A549 (cell line): ENCODE data around the gene DNAJB12. TPM values are rescaled to one million over a fixed set of nuclear protein-coding genes. Genes with fewer than 3 reads are reported as not detected.

Experiments
- ATAC-seq, 2 experiments: fragments of 200-7000 bp in 1 of 2; fragments of >200 bp in 1 of 2; cut with Nextera tagmentation in 1 of 2; cut with Tn5 transposase in 1 of 2; 3 replicates each; pipeline versions ENCODE4 v1.8.0 to v1.9.1; 2018 to 2020; ENCODE audit warnings: mild to moderate bottlenecking in 1 of 2, moderate library complexity in 1 of 2
- CTCF ChIA-PET: fragments of 300-600 bp; sonication (Branson Sonifier 250); formaldehyde crosslinking; extraction: SDS; loops from one replicate; lab custom pipeline; 2021; ENCODE audit warnings: antibody characterized with exemption, inconsistent platforms; lab: Yijun Ruan, JAX
- POLR2A ChIA-PET: fragments of 350-600 bp; formaldehyde crosslinking; extraction: SDS; loops from one replicate; lab custom pipeline; 2021; ENCODE audit warnings: antibody characterized with exemption, inconsistent platforms; lab: Yijun Ruan, JAX
- DNase-seq, 2 experiments: peaks; one replicate each; pipeline versions ENCODE4 v3.0.0 to v3.0.0-alpha.2; 2011 to 2016; ENCODE audit warnings: low read depth in 1 of 2, low spot score in 1 of 2
- FAIRE-seq: peaks from 2 replicates; lab custom pipeline; 2011; peaks lifted over from hg19 to GRCh38; lab: Jason Lieb, UNC
- H3K27ac ChIP-seq, 2 experiments: fragments of >200 bp; sonication (Bioruptor Twin); formaldehyde crosslinking; 3 replicates each; pipeline ENCODE4 v1.5.1; 2016 to 2017
- H3K4me1 ChIP-seq: fragments of >200 bp; sonication (Bioruptor Twin); formaldehyde crosslinking; 3 replicates; pipeline ENCODE4 v1.6.1; 2016
- H3K4me2 ChIP-seq: fragments of >200 bp; sonication (Bioruptor Twin); formaldehyde crosslinking; 3 replicates; pipeline ENCODE4 v1.6.1; 2016
- H3K4me3 ChIP-seq: fragments of >200 bp; sonication (Bioruptor Twin); formaldehyde crosslinking; 3 replicates; pipeline ENCODE4 v1.5.1; 2016
- H3K9me3 ChIP-seq: fragments of >200 bp; sonication (Bioruptor Twin); formaldehyde crosslinking; 3 replicates; pipeline ENCODE4 v1.6.1; 2016
- CBX8 ChIP-seq: fragments of 200-600 bp; sonication (generic); IDR thresholded peaks from 2 replicates; pipeline ENCODE4 v1.6.1; 2016
- CHD4 ChIP-seq: fragments of 200-600 bp; sonication (generic); IDR thresholded peaks from 2 replicates; pipeline ENCODE4 v1.6.1; 2016; ENCODE audit warnings: antibody characterized with exemption, mild to moderate bottlenecking, borderline replicate concordance
- EHMT2 ChIP-seq: fragments of 200-600 bp; sonication (generic); IDR thresholded peaks from 2 replicates; pipeline ENCODE4 v1.6.1; 2016; ENCODE audit warnings: antibody characterized with exemption, low read depth, mild to moderate bottlenecking, moderate library complexity
- FOXS1 ChIP-seq: fragments of 250-450 bp; sonication (Bioruptor Pico); IDR thresholded peaks from 2 replicates; pipeline ENCODE4 v1.5.0; 2020; ENCODE audit warnings: mild to moderate bottlenecking, moderate library complexity
- GATA3 ChIP-seq: IDR thresholded peaks from 2 replicates; pipeline ENCODE4 v1.6.1; 2012; ENCODE audit warnings: borderline replicate concordance
- HEYL ChIP-seq: fragments of 250-450 bp; sonication (Bioruptor Pico); IDR thresholded peaks from 2 replicates; pipeline ENCODE4 v1.8.0; 2021; ENCODE audit warnings: mild to moderate bottlenecking, moderate library complexity
- HOXB13 ChIP-seq: fragments of 250-450 bp; sonication (Bioruptor Pico); IDR thresholded peaks from 2 replicates; pipeline ENCODE4 v1.5.0; 2020; ENCODE audit warnings: low read depth, mild to moderate bottlenecking, moderate library complexity
- HOXB5 ChIP-seq: fragments of 250-450 bp; sonication (Bioruptor Pico); IDR thresholded peaks from 2 replicates; pipeline ENCODE4 v1.5.0; 2020; ENCODE audit warnings: mild to moderate bottlenecking, moderate library complexity
- JUN ChIP-seq, 2 experiments: fragments of >200 bp; sonication (Bioruptor Twin); formaldehyde crosslinking; IDR thresholded peaks; 2 replicates in 1 of 2; 3 replicates in 1 of 2; pipeline ENCODE4 v1.6.1; 2016 to 2017
- JUNB ChIP-seq: fragments of >200 bp; sonication (Bioruptor Twin); formaldehyde crosslinking; IDR thresholded peaks from 2 replicates; pipeline ENCODE4 v1.6.1; 2016
- KDM1A ChIP-seq: fragments of 200-600 bp; sonication (generic); IDR thresholded peaks from 2 replicates; pipeline ENCODE4 v1.6.1; 2016; ENCODE audit warnings: low read depth, mild to moderate bottlenecking
- NFE2L2 ChIP-seq: fragments of 150-350 bp; conservative IDR thresholded peaks from 2 replicates; pipeline ENCODE4 v1.6.1; 2014; ENCODE audit warnings: low read length
- PHF8 ChIP-seq: fragments of 200-600 bp; sonication (generic); IDR thresholded peaks from 2 replicates; pipeline ENCODE4 v1.6.1; 2016; ENCODE audit warnings: low read depth, mild to moderate bottlenecking, antibody characterized with exemption, moderate library complexity, borderline replicate concordance
- POLR2A ChIP-seq: IDR thresholded peaks from 2 replicates; pipeline ENCODE4 v1.6.1; 2012; ENCODE audit warnings: mild to moderate bottlenecking, low read length
- TFCP2L1 ChIP-seq: fragments of 250-450 bp; sonication (Bioruptor Pico); IDR thresholded peaks from 2 replicates; pipeline ENCODE4 v1.5.0; 2021; ENCODE audit warnings: mild to moderate bottlenecking
- ZFP36 ChIP-seq: fragments of 450-650 bp; IDR thresholded peaks from 2 replicates; pipeline ENCODE4 v1.6.1; 2014; ENCODE audit warnings: borderline replicate concordance; ENCODE audit not compliant: partially characterized antibody
- ZSCAN20 ChIP-seq: fragments of 250-450 bp; sonication (Bioruptor Pico); IDR thresholded peaks from 2 replicates; pipeline ENCODE4 v1.8.0; 2022; ENCODE audit warnings: mild to moderate bottlenecking, moderate library complexity
- WGBS: methylation state at CpG from one replicate; pipeline ENCODE4 v1.1.6; 2017; ENCODE audit errors: missing lambda C conversion rate; 5-methylcytosine and 5-hydroxymethylcytosine counted together
- polyA plus RNA-seq, 4 experiments: library from polyadenylated mRNA; depleted of rRNA in 3 of 4; stranded (reverse); fragments of >200 nt; fragmentation: RNase III in 1 of 4; extraction: RNeasy Plus Mini Kit Qiagen cat#74134 plus additional on column Dnase treatment in 1 of 4; gene quantifications; 2 replicates in 3 of 4; 3 replicates in 1 of 4; pipeline ENCODE4 v1.2.3, GENCODE V29; 2011 to 2017
- TF ChIP-seq, protein P1 (sequence below): IDR thresholded peaks from 2 replicates; pipeline ENCODE4 v1.6.1; 2012
- TF ChIP-seq, protein P2 (sequence below): fragments of 250-450 bp; sonication (Bioruptor Pico); IDR thresholded peaks from 2 replicates; pipeline ENCODE4 v1.5.0; 2020; ENCODE audit warnings: low read depth, mild to moderate bottlenecking, moderate library complexity
- TF ChIP-seq, protein P3 (sequence below): IDR thresholded peaks from 2 replicates; pipeline ENCODE4 v1.6.1; 2012; ENCODE audit warnings: low read depth, borderline replicate concordance
- TF ChIP-seq, protein P4 (sequence below): fragments of 450-650 bp; IDR thresholded peaks from 2 replicates; pipeline ENCODE4 v1.6.1; 2014; ENCODE audit warnings: antibody characterized with exemption

DNAJB12 gene
- polyA plus RNA-seq, 2 of the 4 experiments (the other 2 are of a cell fraction): 21.5 to 26.7 TPM

DNA sequence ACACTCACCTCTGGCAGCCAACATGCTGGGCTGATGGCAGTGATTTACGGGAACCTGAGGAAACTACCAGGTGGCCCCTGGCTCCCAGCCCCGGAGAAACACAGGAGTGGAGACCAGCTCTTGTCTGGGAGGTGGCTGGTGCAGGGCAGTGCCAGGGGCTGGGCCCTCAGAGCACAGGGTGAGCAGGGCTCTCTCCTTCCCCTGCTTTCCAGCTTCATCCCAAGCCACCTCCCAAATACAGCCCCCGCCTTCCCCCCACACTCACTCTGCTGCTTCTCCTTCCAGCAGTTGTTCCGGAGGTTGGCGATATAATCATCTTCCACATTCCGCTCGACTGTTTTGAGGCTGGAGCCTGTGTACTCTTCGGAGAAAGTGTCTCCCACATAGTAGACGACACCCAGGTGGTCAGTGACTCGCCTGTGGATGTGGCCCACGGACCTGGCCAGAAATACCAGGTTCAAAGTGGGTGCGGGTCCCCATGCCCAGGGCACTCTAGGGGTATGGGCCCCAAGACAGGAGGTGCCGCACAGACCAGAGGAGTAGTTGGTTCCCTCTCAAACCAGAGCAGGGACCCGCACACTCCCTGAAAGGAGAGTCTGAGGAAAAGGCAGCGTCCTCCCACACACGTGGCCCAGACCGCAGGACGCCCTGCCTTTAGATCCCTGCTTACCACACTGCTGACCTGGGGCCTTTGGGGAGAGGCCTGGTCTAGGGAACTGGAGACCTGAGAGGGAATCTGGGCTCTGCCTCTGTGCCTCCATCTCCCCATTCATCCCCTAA lies 18.3 kb downstream of the DNAJB12 start:
- Histone ChIP-seq H3K27ac (peak overlapping the region; percentile 78 to 80), H3K4me1 (peaks cover 55% of the 10 kb centered on the region), H3K4me3 (no peak overlapping the region), H3K4me2 (peak overlapping the region; percentile 45), H3K9me3 (no peaks in the 10 kb centered on the region)
- 92% methylated on average over 16 of the region's 18 CpGs for WGBS
- ChIA-PET POLR2A (interaction anchor here (2.7 kb wide), 1 partner anchor 62 kb away, joined by 19 read pairs; the partner anchor contains the start of gene DDIT4), CTCF (interaction anchor here (0.9 to 7.4 kb wide), 38 partner anchors 8 to 440 kb away, joined by 3 to 88 read pairs (median 5); partner anchors contain the start of genes DDIT4 and DNAJB12)
- TF ChIP-seq NFE2L2 (no peak), KDM1A (no peak), ZSCAN20 (no peak), GATA3 (no peak), ZFP36 (no peak), POLR2A (no peak), FOXS1 (CRISPR knock-in tag) (no peak), TFCP2L1 (CRISPR knock-in tag) (no peak), JUNB (no peak)
- TF ChIP-seq, protein P1, sequence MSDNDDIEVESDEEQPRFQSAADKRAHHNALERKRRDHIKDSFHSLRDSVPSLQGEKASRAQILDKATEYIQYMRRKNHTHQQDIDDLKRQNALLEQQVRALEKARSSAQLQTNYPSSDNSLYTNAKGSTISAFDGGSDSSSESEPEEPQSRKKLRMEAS: no peak
- TF ChIP-seq, protein P2, sequence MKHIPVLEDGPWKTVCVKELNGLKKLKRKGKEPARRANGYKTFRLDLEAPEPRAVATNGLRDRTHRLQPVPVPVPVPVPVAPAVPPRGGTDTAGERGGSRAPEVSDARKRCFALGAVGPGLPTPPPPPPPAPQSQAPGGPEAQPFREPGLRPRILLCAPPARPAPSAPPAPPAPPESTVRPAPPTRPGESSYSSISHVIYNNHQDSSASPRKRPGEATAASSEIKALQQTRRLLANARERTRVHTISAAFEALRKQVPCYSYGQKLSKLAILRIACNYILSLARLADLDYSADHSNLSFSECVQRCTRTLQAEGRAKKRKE (CRISPR knock-in tag): no peak
- TF ChIP-seq, protein P3, sequence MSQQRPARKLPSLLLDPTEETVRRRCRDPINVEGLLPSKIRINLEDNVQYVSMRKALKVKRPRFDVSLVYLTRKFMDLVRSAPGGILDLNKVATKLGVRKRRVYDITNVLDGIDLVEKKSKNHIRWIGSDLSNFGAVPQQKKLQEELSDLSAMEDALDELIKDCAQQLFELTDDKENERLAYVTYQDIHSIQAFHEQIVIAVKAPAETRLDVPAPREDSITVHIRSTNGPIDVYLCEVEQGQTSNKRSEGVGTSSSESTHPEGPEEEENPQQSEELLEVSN: no peak
- TF ChIP-seq, protein P4, sequence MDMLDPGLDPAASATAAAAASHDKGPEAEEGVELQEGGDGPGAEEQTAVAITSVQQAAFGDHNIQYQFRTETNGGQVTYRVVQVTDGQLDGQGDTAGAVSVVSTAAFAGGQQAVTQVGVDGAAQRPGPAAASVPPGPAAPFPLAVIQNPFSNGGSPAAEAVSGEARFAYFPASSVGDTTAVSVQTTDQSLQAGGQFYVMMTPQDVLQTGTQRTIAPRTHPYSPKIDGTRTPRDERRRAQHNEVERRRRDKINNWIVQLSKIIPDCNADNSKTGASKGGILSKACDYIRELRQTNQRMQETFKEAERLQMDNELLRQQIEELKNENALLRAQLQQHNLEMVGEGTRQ: no peak
- FAIRE-seq (no peak), DNase-seq (no peak), ATAC-seq (peak in 1 of 2 experiments; percentile 5; a peak in 4 of 6 replicates)

DNA sequence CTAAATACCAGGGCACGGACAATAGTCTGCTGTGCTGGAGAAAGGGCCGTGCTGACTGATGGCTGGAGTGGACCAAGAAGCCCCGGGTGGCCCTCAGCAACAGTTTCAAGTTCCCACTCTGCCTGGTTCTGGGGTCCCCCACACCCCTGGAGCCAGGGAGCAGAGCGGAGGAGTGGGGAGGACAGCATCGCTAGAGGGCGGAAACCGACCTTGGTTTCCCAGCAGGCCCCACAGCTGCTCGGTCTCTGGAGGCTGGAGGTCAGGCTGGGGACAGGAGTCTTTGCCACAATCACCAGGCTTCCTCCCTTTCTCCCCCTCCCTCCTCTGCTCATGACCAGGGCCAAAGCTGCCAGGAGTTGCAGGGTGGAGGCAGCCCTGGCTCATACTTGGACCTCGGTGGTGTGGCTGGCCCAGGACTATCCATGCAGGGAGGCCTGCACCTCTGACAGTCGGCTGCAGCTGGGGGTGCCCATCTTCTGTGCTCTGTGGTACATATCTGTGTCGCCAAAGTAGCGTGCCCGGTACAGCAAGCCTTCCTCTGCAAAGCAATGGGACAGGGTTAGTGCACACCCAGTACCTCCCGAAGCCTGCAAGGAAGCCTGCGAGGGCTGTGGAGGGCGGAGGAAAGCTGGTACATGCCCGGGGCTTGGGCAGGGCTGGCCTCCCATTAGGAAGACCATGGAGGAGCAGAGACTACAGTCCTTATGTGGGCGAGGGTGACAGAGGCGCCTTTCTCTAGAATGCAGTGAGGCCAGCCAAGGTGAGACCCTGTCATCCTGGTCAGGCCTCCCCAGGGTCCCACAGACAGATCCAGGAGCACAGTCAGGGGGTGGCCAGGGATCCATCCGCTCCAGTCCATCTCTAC lies 19.1 kb downstream of the DNAJB12 start:
- CTCF ChIA-PET: interaction anchor here (0.9 to 7.4 kb wide), 10 partner anchors 11 to 439 kb away, joined by 3 to 79 read pairs (median 14); partner anchors contain the start of gene DDIT4
- WGBS: 90% methylated on average over 19 of the region's 20 CpGs

More for the DNA sequence above, 19.1 kb downstream of the DNAJB12 start:
- DNase-seq: no peak
- H3K4me3 ChIP-seq: no peak overlapping the region
- no peak for TF ChIP-seq EHMT2
- no peak for TF ChIP-seq JUN (IDR thresholded peaks at IDR 0.05)
- no peak for TF ChIP-seq HOXB5 (CRISPR knock-in tag)
- TF ChIP-seq, protein P2 (CRISPR knock-in tag): no peak
- TF ChIP-seq HOXB13: no peak
- no peak for TF ChIP-seq HEYL (CRISPR knock-in tag)
- TF ChIP-seq CBX8: no peak
- TF ChIP-seq CHD4: no peak
- TF ChIP-seq PHF8: no peak
- TF ChIP-seq, all 56 proteins: peak for 0
- ATAC-seq: no peak
- Histone ChIP-seq H3K4me1 (peaks cover 63% of the 10 kb centered on the region), H3K9me3 (no peaks in the 10 kb centered on the region), H3K27ac (peak overlapping the region; percentile 78 to 80; a peak in 5 of 6 replicates), H3K4me2 (no peak overlapping the region)
- POLR2A ChIA-PET: interaction anchor here (2.7 kb wide), 1 partner anchor 61 kb away, joined by 19 read pairs; the partner anchor contains the start of gene DDIT4
- FAIRE-seq: no peak
